SU-DHL-6 (cell line): ENCODE measurements around the gene MTHFR.

ENCODE experiments used
- H2AFZ ChIP-seq: fragments of 200-600 bp; sonication (generic); 2 replicates; pipeline ENCODE4 v1.6.1; 2014; ENCODE audit warnings: low read depth, mild to moderate bottlenecking, moderate library complexity, mixed read lengths, antibody characterized with exemption, low read length; ENCODE audit not compliant: severe bottlenecking
- H3F3A ChIP-seq: fragments of 200-600 bp; shearing (Covaris generic); 2 replicates; pipeline ENCODE4 v1.6.0; 2016; ENCODE audit warnings: antibody characterized with exemption, mild to moderate bottlenecking; ENCODE audit not compliant: insufficient read depth
- H3K27ac ChIP-seq: fragments of 200-600 bp; sonication (generic); 2 replicates; pipeline ENCODE4 v1.5.1; 2016; ENCODE audit warnings: low read depth, mild to moderate bottlenecking, low read length, moderate library complexity, mixed read lengths
- H3K27me3 ChIP-seq: fragments of 200-600 bp; sonication (generic), shearing (Covaris generic); 2 replicates; pipeline ENCODE4 v1.6.0; 2014; ENCODE audit warnings: mild to moderate bottlenecking, low read length
- H3K36me3 ChIP-seq: fragments of 200-600 bp; sonication (generic); 2 replicates; pipeline ENCODE4 v1.6.1; 2014; ENCODE audit warnings: mild to moderate bottlenecking, low read length, mixed read lengths
- H3K4me2 ChIP-seq: fragments of 300-600, 200-600 bp; shearing (Covaris generic), sonication (generic); 2 replicates; pipeline ENCODE4 v1.6.0; 2014; ENCODE audit warnings: low read length, low read depth, mild to moderate bottlenecking; ENCODE audit not compliant: poor library complexity, severe bottlenecking
- H3K4me3 ChIP-seq: fragments of 200-600 bp; sonication (generic); 2 replicates; pipeline ENCODE4 v1.5.1; 2014; ENCODE audit warnings: antibody characterized with exemption, low read length, mild to moderate bottlenecking, mixed read lengths; ENCODE audit not compliant: insufficient read depth, poor library complexity, severe bottlenecking
- H3K79me2 ChIP-seq: fragments of 200-600 bp; sonication (generic); 2 replicates; pipeline ENCODE4 v1.6.1; 2014; ENCODE audit warnings: mild to moderate bottlenecking, low read length, moderate library complexity; ENCODE audit not compliant: insufficient read depth
- H3K9ac ChIP-seq: fragments of 200-600 bp; sonication (generic); 2 replicates; pipeline ENCODE4 v1.7.0; 2014; ENCODE audit warnings: mild to moderate bottlenecking, low read length
- H3K9me2 ChIP-seq: fragments of 200-600 bp; sonication (generic); replicated peaks from 2 replicates; pipeline ENCODE4 v1.6.1; 2014; ENCODE audit warnings: low read length; ENCODE audit not compliant: insufficient read depth
- H3K9me3 ChIP-seq: fragments of 200-600 bp; sonication (generic); 2 replicates; pipeline ENCODE4 v1.6.1; 2014; ENCODE audit warnings: low read length, mixed read lengths; ENCODE audit not compliant: insufficient read depth
- H4K20me1 ChIP-seq: fragments of 200-600 bp; sonication (generic); 2 replicates; pipeline ENCODE4 v1.6.1; 2014; ENCODE audit warnings: low read depth, mild to moderate bottlenecking, antibody characterized with exemption, low read length, moderate library complexity, mixed read lengths
- CTCF ChIP-seq: fragments of 200-600 bp; sonication (generic); IDR thresholded peaks from one replicate; pipeline ENCODE4 v1.5.1; 2017; ENCODE audit warnings: antibody characterized with exemption, mild to moderate bottlenecking, low read length, moderate library complexity; ENCODE audit not compliant: insufficient read depth, poor library complexity, severe bottlenecking
- EZH2phosphoT487 ChIP-seq: fragments of 200-600 bp; sonication (generic), shearing (Covaris generic); conservative IDR thresholded peaks from 2 replicates; pipeline ENCODE4 v1.6.1; 2018; ENCODE audit warnings: mild to moderate bottlenecking, antibody characterized with exemption, low read length, moderate library complexity, mixed read lengths

The MTHFR gene

GRCh38 chr1:11761988-11762406 is 43.8 kb downstream of the MTHFR start, which contains the start of gene C1orf167:
C1orf167 (plus strand) TSS chr1:11762193; CDS start chr1:11764401, 2,208 bp downstream.
- no peak for TF ChIP-seq CTCF
- TF ChIP-seq EZH2phosphoT487: no peak
- H4K20me1 ChIP-seq: no peaks in the 10 kb centered on the region
- no peak within 1 kb of the TSS for H3K27ac ChIP-seq
- no peaks in the 10 kb centered on the region for H3F3A ChIP-seq
- no peak within 1 kb of the TSS for H3K4me3 ChIP-seq
- no peaks in the 10 kb centered on the region for H3K79me2 ChIP-seq
- no peaks in the 10 kb centered on the region for H3K36me3 ChIP-seq
- no peak within 1 kb of the TSS for H3K4me2 ChIP-seq
- no peaks in the 10 kb centered on the region for H3K9me3 ChIP-seq
- no peaks in the 10 kb centered on the region for H3K9me2 ChIP-seq
- H3K9ac ChIP-seq: no peak within 1 kb of the TSS
- no peaks in the 10 kb centered on the region for H3K27me3 ChIP-seq
- H2AFZ ChIP-seq: no peak within 1 kb of the TSS

DNA sequence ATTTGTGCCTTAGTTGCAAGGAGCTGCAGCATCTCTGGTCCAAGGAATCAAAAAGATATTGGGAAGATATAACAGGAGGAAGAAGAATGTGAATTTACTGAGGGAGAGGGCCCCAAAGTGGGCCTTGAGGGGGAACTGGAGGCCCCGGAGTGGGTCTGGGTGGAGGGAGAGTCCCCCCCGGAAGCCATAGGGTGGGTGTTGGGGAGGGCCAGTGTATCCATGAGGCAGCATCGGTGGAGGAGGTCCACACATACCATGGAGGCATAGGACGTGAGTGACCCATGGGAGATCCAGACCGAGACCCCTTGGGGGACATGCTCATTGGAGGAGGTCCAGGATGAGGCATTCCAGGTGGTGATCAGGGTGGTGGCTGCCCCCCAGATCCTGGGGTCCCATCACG is 44.5 kb downstream of the MTHFR start:
- no peak for TF ChIP-seq EZH2phosphoT487
- no peak for TF ChIP-seq CTCF
- no peak overlapping the region for H3K4me3 ChIP-seq

GRCh38 chr1:11759791-11760190 is 46.0 kb downstream of the MTHFR start:
- H3F3A ChIP-seq: no peaks in the 10 kb centered on the region
- no peak overlapping the region for H2AFZ ChIP-seq
- no peak overlapping the region for H3K9ac ChIP-seq
- H4K20me1 ChIP-seq: no peaks in the 10 kb centered on the region
- no peak for TF ChIP-seq CTCF
- no peak for TF ChIP-seq EZH2phosphoT487
- no peaks in the 10 kb centered on the region for H3K9me3 ChIP-seq
- H3K4me2 ChIP-seq: no peak overlapping the region
- no peaks in the 10 kb centered on the region for H3K79me2 ChIP-seq
- no peaks in the 10 kb centered on the region for H3K9me2 ChIP-seq
- no peaks in the 10 kb centered on the region for H3K36me3 ChIP-seq
- no peak overlapping the region for H3K27ac ChIP-seq
- H3K27me3 ChIP-seq: no peaks in the 10 kb centered on the region
- no peak overlapping the region for H3K4me3 ChIP-seq

More for the DNA sequence above, 44.5 kb downstream of the MTHFR start:
- Histone ChIP-seq H3K9me3 (no peaks in the 10 kb centered on the region), H3K79me2 (no peaks in the 10 kb centered on the region), H3K27ac (no peak overlapping the region), H4K20me1 (no peaks in the 10 kb centered on the region), H3K36me3 (no peaks in the 10 kb centered on the region), H3F3A (no peaks in the 10 kb centered on the region), H3K4me2 (no peak overlapping the region), H2AFZ (no peak overlapping the region), H3K9me2 (no peaks in the 10 kb centered on the region), H3K27me3 (no peaks in the 10 kb centered on the region), H3K9ac (no peak overlapping the region)

DNA sequence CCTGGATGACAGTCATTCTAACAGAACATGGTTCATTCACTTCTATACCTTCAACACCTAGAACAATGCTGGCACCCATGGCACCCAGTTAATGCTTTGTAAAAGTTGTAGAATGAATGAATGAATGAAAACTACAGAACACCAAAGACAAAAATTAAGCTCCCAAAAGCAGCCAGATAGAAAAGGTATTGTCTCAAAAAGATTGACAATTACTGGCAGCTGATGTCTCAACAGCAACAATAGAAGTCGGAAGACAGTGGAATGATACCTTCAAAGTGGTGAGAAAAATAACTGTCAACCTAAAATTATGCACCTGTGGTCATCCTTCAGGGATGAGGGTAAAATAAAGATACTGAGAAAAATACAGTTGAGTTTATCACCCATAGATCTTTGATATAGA is 48.7 kb downstream of the MTHFR start:
- no peak overlapping the region for H2AFZ ChIP-seq
- no peaks in the 10 kb centered on the region for H4K20me1 ChIP-seq
- H3K4me3 ChIP-seq: no peak overlapping the region
- no peaks in the 10 kb centered on the region for H3K9me3 ChIP-seq
- H3K4me2 ChIP-seq: no peak overlapping the region
- no peaks in the 10 kb centered on the region for H3K27me3 ChIP-seq
- TF ChIP-seq CTCF: no peak
- no peak for TF ChIP-seq EZH2phosphoT487
- no peak overlapping the region for H3K9ac ChIP-seq
- H3K27ac ChIP-seq: no peak overlapping the region
- no peaks in the 10 kb centered on the region for H3F3A ChIP-seq
- H3K36me3 ChIP-seq: no peaks in the 10 kb centered on the region
- H3K79me2 ChIP-seq: no peaks in the 10 kb centered on the region
- no peaks in the 10 kb centered on the region for H3K9me2 ChIP-seq
